ENCODE measurements around the gene AQP2.

DNA sequence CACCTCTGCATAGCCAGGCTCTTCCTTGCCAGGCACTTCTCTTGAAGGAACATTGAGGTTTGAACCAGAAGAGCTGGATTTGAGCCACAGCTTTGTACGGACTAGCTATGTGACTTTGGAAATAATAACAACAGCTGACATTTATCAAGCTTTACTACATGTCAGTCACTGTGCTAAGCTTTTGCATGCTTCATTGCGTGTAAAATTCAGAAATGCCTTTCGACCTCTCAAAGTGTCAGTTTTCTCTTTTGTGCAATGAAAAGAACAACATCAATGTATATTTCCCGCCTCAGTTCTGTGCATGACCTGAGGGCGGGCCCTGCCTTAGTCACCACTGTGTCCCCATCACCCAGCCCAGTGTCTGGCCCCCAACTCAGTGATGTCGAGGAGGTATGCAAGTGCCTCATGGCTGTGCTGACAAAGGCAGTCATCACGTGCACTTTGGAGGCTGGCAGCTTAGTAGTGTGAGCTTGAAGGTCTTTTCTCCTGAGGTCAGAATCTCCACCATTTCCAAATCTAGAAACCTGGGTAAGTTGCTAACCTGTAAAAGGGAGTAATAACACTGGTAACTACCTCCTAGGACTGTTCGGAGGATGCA lies 17.9 kb upstream of the AQP2 start:
- no peak for TF ChIP-seq ZNF274 (IDR thresholded peaks at IDR 0.05; ENCODE audit: low read length)
- no peak for TF ChIP-seq ZNF274 (tag by site-specific recombination; IDR thresholded peaks at IDR 0.05; ENCODE audit: borderline replicate concordance)
- TF ChIP-seq ZNF660 (tag by site-specific recombination; IDR thresholded peaks at IDR 0.05) = no peak
- TF ChIP-seq GLIS1 (tag by site-specific recombination; IDR thresholded peaks at IDR 0.05) = no peak
- no peak for TF ChIP-seq SP3 (tag by site-specific recombination; IDR thresholded peaks at IDR 0.05)
- no peak for TF ChIP-seq ZEB2 (tag by site-specific recombination; IDR thresholded peaks at IDR 0.05)
- TF ChIP-seq, protein P1, sequence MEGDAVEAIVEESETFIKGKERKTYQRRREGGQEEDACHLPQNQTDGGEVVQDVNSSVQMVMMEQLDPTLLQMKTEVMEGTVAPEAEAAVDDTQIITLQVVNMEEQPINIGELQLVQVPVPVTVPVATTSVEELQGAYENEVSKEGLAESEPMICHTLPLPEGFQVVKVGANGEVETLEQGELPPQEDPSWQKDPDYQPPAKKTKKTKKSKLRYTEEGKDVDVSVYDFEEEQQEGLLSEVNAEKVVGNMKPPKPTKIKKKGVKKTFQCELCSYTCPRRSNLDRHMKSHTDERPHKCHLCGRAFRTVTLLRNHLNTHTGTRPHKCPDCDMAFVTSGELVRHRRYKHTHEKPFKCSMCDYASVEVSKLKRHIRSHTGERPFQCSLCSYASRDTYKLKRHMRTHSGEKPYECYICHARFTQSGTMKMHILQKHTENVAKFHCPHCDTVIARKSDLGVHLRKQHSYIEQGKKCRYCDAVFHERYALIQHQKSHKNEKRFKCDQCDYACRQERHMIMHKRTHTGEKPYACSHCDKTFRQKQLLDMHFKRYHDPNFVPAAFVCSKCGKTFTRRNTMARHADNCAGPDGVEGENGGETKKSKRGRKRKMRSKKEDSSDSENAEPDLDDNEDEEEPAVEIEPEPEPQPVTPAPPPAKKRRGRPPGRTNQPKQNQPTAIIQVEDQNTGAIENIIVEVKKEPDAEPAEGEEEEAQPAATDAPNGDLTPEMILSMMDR (tag by site-specific recombination; IDR thresholded peaks at IDR 0.05) = no peak
- no peak for TF ChIP-seq TCF7L2 (IDR thresholded peaks at IDR 0.05; ENCODE audit: borderline replicate concordance, low read depth, low read length)
- no peak for TF ChIP-seq ZNF654 (tag by site-specific recombination; IDR thresholded peaks at IDR 0.05; ENCODE audit: low read depth)
- TF ChIP-seq ZFHX2 (tag by site-specific recombination; conservative IDR thresholded peaks at IDR 0.05) = no peak
- no peak for TF ChIP-seq GLI4 (tag by site-specific recombination; IDR thresholded peaks at IDR 0.05)
- no peak for TF ChIP-seq REPIN1 (tag by site-specific recombination; IDR thresholded peaks at IDR 0.05; ENCODE audit: low read depth)
- TF ChIP-seq ZNF639 (tag by site-specific recombination; IDR thresholded peaks at IDR 0.05) = no peak
- TF ChIP-seq, protein P2, sequence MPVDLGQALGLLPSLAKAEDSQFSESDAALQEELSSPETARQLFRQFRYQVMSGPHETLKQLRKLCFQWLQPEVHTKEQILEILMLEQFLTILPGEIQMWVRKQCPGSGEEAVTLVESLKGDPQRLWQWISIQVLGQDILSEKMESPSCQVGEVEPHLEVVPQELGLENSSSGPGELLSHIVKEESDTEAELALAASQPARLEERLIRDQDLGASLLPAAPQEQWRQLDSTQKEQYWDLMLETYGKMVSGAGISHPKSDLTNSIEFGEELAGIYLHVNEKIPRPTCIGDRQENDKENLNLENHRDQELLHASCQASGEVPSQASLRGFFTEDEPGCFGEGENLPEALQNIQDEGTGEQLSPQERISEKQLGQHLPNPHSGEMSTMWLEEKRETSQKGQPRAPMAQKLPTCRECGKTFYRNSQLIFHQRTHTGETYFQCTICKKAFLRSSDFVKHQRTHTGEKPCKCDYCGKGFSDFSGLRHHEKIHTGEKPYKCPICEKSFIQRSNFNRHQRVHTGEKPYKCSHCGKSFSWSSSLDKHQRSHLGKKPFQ (tag by site-specific recombination; IDR thresholded peaks at IDR 0.05) = no peak
